K562 (cell line): ENCODE data around the gene VPS4B. TPM values are rescaled to one million over a fixed set of nuclear protein-coding genes. Genes with fewer than 3 reads are reported as not detected.

Experiments
- OTX1 ChIP-seq: fragments of 450-650 bp; formaldehyde crosslinking; IDR thresholded peaks from 2 replicates; pipeline ENCODE4 v1.4.0; 2022; ENCODE audit warnings: mild to moderate bottlenecking
- PTBP1 ChIP-seq: fragments of 200-400 bp; formaldehyde crosslinking; IDR thresholded peaks from 2 replicates; pipeline ENCODE4 v1.6.1; 2017; ENCODE audit warnings: low read depth, low read length
- PTRF ChIP-seq: fragments of 450-650 bp; IDR thresholded peaks from 2 replicates; pipeline ENCODE4 v1.6.1; 2016; ENCODE audit warnings: mild to moderate bottlenecking, missing genetic modification characterization, missing compliant biosample characterization
- SMC3 ChIP-seq: conservative IDR thresholded peaks from 2 replicates; pipeline ENCODE4 v1.6.1; 2011; ENCODE audit warnings: low read depth, low read length, improper control_type of control experiment; ENCODE audit not compliant: insufficient read depth
- ZC3H8 ChIP-seq: fragments of 450-650 bp; IDR thresholded peaks from 2 replicates; pipeline ENCODE4 v1.6.1; 2017
- ZNF41 ChIP-seq: fragments of 250-450 bp; sonication (Bioruptor Pico); conservative IDR thresholded peaks from 2 replicates; pipeline ENCODE4 v1.4.0; 2020; ENCODE audit warnings: mild to moderate bottlenecking
- ZNF764 ChIP-seq: fragments of 250-450 bp; sonication (Bioruptor Pico); IDR thresholded peaks from 2 replicates; pipeline ENCODE4 v1.4.0; 2020; ENCODE audit warnings: low read depth, mild to moderate bottlenecking, moderate library complexity
- polyA plus RNA-seq, 8 experiments: library from polyadenylated mRNA; depleted of rRNA in 4 of 8; stranded (reverse) in 5 of 8; unstranded in 3 of 8; fragments of >200 nt; fragmentation: Nextera tagmentation in 2 of 8; fragmentation: Illumina TruSeq in 1 of 8; extraction: Ambion mirVana in 2 of 8; extraction: Trizol in 1 of 8; gene quantifications; 2 replicates each; pipeline versions ENCODE4 v1.2.1 to v1.2.3, GENCODE V29; 2011 to 2014; ENCODE audit warnings: inconsistent platforms in 1 of 8, missing spikeins in 1 of 8
- total RNA-seq, 7 experiments: library from RNA; depleted of rRNA in 6 of 7; stranded (reverse); fragments of >200 nt in 6 of 7; fragmentation: Illumina TruSeq in 2 of 7; extraction: Trizol in 2 of 7; gene quantifications; 2 replicates each; pipeline versions ENCODE4 v1.2.1 to v1.2.3, GENCODE V29; 2011 to 2021; ENCODE audit warnings: low replicate concordance in 1 of 7
- TF ChIP-seq, protein P1 (sequence below): fragments of 200-600 bp; sonication (generic); IDR thresholded peaks from one replicate; pipeline ENCODE4 v1.6.1; 2012; ENCODE audit warnings: mild to moderate bottlenecking, low read depth, low read length, inconsistent platforms
- TF ChIP-seq, protein P2 (sequence below), 3 experiments: IDR thresholded peaks in 2 of 3; conservative IDR thresholded peaks in 1 of 3; 2 replicates each; pipeline ENCODE4 v1.5.1; 2011 to 2012; ENCODE audit warnings: low read length in 3 of 3, mild to moderate bottlenecking in 3 of 3, control low read depth in 2 of 3, improper control_type of control experiment in 1 of 3, inconsistent platforms in 1 of 3, low read depth in 1 of 3, mixed read lengths in 1 of 3, moderate library complexity in 1 of 3; ENCODE audit not compliant: insufficient read depth in 2 of 3
- TF ChIP-seq, protein P3 (sequence below): sonication (generic); formaldehyde crosslinking; IDR thresholded peaks from 2 replicates; pipeline ENCODE4 v1.8.0; 2022; ENCODE audit warnings: missing genetic modification reagents, mild to moderate bottlenecking, borderline replicate concordance

The VPS4B gene
- total and polyA plus RNA-seq, 9 of the 15 experiments (the other 6 are each of a cell fraction or from before 2014, with no cell fraction given): 7.3 to 16.4 (median 10.4) TPM

GRCh38 chr18:63342206-63342605 is 80.1 kb downstream of the VPS4B start (continued):
- TF ChIP-seq, protein P1, sequence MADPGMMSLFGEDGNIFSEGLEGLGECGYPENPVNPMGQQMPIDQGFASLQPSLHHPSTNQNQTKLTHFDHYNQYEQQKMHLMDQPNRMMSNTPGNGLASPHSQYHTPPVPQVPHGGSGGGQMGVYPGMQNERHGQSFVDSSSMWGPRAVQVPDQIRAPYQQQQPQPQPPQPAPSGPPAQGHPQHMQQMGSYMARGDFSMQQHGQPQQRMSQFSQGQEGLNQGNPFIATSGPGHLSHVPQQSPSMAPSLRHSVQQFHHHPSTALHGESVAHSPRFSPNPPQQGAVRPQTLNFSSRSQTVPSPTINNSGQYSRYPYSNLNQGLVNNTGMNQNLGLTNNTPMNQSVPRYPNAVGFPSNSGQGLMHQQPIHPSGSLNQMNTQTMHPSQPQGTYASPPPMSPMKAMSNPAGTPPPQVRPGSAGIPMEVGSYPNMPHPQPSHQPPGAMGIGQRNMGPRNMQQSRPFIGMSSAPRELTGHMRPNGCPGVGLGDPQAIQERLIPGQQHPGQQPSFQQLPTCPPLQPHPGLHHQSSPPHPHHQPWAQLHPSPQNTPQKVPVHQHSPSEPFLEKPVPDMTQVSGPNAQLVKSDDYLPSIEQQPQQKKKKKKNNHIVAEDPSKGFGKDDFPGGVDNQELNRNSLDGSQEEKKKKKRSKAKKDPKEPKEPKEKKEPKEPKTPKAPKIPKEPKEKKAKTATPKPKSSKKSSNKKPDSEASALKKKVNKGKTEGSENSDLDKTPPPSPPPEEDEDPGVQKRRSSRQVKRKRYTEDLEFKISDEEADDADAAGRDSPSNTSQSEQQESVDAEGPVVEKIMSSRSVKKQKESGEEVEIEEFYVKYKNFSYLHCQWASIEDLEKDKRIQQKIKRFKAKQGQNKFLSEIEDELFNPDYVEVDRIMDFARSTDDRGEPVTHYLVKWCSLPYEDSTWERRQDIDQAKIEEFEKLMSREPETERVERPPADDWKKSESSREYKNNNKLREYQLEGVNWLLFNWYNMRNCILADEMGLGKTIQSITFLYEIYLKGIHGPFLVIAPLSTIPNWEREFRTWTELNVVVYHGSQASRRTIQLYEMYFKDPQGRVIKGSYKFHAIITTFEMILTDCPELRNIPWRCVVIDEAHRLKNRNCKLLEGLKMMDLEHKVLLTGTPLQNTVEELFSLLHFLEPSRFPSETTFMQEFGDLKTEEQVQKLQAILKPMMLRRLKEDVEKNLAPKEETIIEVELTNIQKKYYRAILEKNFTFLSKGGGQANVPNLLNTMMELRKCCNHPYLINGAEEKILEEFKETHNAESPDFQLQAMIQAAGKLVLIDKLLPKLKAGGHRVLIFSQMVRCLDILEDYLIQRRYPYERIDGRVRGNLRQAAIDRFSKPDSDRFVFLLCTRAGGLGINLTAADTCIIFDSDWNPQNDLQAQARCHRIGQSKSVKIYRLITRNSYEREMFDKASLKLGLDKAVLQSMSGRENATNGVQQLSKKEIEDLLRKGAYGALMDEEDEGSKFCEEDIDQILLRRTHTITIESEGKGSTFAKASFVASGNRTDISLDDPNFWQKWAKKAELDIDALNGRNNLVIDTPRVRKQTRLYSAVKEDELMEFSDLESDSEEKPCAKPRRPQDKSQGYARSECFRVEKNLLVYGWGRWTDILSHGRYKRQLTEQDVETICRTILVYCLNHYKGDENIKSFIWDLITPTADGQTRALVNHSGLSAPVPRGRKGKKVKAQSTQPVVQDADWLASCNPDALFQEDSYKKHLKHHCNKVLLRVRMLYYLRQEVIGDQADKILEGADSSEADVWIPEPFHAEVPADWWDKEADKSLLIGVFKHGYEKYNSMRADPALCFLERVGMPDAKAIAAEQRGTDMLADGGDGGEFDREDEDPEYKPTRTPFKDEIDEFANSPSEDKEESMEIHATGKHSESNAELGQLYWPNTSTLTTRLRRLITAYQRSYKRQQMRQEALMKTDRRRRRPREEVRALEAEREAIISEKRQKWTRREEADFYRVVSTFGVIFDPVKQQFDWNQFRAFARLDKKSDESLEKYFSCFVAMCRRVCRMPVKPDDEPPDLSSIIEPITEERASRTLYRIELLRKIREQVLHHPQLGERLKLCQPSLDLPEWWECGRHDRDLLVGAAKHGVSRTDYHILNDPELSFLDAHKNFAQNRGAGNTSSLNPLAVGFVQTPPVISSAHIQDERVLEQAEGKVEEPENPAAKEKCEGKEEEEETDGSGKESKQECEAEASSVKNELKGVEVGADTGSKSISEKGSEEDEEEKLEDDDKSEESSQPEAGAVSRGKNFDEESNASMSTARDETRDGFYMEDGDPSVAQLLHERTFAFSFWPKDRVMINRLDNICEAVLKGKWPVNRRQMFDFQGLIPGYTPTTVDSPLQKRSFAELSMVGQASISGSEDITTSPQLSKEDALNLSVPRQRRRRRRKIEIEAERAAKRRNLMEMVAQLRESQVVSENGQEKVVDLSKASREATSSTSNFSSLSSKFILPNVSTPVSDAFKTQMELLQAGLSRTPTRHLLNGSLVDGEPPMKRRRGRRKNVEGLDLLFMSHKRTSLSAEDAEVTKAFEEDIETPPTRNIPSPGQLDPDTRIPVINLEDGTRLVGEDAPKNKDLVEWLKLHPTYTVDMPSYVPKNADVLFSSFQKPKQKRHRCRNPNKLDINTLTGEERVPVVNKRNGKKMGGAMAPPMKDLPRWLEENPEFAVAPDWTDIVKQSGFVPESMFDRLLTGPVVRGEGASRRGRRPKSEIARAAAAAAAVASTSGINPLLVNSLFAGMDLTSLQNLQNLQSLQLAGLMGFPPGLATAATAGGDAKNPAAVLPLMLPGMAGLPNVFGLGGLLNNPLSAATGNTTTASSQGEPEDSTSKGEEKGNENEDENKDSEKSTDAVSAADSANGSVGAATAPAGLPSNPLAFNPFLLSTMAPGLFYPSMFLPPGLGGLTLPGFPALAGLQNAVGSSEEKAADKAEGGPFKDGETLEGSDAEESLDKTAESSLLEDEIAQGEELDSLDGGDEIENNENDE: no peak
- no peak for TF ChIP-seq PTRF
- no peak for TF ChIP-seq OTX1
- TF ChIP-seq SMC3: peak; percentile 43; the same call in 1 of the 2 replicates
- TF ChIP-seq, protein P2, sequence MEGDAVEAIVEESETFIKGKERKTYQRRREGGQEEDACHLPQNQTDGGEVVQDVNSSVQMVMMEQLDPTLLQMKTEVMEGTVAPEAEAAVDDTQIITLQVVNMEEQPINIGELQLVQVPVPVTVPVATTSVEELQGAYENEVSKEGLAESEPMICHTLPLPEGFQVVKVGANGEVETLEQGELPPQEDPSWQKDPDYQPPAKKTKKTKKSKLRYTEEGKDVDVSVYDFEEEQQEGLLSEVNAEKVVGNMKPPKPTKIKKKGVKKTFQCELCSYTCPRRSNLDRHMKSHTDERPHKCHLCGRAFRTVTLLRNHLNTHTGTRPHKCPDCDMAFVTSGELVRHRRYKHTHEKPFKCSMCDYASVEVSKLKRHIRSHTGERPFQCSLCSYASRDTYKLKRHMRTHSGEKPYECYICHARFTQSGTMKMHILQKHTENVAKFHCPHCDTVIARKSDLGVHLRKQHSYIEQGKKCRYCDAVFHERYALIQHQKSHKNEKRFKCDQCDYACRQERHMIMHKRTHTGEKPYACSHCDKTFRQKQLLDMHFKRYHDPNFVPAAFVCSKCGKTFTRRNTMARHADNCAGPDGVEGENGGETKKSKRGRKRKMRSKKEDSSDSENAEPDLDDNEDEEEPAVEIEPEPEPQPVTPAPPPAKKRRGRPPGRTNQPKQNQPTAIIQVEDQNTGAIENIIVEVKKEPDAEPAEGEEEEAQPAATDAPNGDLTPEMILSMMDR (IDR thresholded peaks at IDR 0.05 in 2 of 3, conservative IDR thresholded peaks at IDR 0.05 in 1 of 3; ENCODE audit: insufficient read depth in 2 of 3, low read depth in 1 of 3, low read length in 3 of 3): peak; percentile 56 to 63 (median 62)
- TF ChIP-seq, protein P3, sequence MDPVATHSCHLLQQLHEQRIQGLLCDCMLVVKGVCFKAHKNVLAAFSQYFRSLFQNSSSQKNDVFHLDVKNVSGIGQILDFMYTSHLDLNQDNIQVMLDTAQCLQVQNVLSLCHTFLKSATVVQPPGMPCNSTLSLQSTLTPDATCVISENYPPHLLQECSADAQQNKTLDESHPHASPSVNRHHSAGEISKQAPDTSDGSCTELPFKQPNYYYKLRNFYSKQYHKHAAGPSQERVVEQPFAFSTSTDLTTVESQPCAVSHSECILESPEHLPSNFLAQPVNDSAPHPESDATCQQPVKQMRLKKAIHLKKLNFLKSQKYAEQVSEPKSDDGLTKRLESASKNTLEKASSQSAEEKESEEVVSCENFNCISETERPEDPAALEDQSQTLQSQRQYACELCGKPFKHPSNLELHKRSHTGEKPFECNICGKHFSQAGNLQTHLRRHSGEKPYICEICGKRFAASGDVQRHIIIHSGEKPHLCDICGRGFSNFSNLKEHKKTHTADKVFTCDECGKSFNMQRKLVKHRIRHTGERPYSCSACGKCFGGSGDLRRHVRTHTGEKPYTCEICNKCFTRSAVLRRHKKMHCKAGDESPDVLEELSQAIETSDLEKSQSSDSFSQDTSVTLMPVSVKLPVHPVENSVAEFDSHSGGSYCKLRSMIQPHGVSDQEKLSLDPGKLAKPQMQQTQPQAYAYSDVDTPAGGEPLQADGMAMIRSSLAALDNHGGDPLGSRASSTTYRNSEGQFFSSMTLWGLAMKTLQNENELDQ (CRISPR knock-in tag): no peak
- no peak for TF ChIP-seq ZNF41 (CRISPR knock-in tag)
- TF ChIP-seq ZC3H8: no peak
- TF ChIP-seq PTBP1: no peak
- TF ChIP-seq ZNF764: no peak
